Measurements from ENCODE around the gene TNIP1.

TNIP1 gene

GRCh38 chr5:151062405-151063141 lies 18.3 kb downstream of the TNIP1 start:
- DNase-seq = no peak

DNA sequence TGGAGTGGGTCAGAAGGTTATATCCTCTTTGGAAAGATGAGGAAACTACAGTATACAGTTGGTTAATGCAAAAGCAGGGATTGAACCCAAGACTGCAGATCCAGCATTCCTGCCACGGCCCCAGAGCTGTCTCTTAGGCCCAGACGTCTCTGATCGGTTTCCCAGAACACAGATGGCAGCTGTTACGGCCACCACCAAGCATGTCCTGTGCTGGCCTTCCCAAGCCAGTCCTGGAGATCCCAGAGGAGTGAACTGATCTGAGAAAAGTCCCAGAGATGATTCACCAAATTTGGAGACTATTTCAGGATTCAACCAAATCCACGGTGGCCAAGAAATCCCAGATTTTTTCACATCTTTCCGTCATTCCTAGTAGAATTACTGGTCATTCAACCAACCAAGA lies 20.1 kb downstream of the TNIP1 start:
- no peak for DNase-seq

GRCh38 chr5:151058891-151059489 lies 21.8 kb downstream of the TNIP1 start:
- no peak for DNase-seq

- no peak for DNase-seq
These were observed 22.5 kb downstream of the TNIP1 start for GRCh38 chr5:151058301-151058700.

- DNase-seq = no peak
These were observed 24.2 kb downstream of the TNIP1 start for GRCh38 chr5:151056379-151057325.

- no peak for DNase-seq
These were observed 25.5 kb downstream of the TNIP1 start for GRCh38 chr5:151055336-151055735.

DNA sequence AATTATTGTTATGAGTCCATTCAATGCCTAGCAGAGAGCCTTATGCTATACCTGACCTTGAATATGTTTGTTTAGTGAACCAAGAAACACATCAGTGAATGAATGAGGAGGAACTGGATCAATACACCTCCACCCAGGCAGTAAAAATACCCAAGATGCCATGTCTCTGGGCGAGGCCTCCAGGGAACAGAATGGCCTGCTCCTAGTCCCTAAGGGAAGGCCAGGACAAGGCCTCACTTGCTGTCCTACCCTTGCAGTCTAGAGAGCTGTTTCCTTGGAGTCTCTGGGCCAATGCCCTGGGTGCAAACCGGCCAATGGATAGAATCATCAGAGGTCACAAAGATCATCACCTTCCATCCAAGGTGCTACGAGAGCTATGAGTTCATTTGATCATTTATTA lies 26.1 kb downstream of the TNIP1 start:
- no peak for DNase-seq

- no peak for DNase-seq
These were observed 26.9 kb downstream of the TNIP1 start for GRCh38 chr5:151053796-151054462.

- DNase-seq = no peak
These were observed 28.0 kb downstream of the TNIP1 start for GRCh38 chr5:151052836-151053235.

DNA sequence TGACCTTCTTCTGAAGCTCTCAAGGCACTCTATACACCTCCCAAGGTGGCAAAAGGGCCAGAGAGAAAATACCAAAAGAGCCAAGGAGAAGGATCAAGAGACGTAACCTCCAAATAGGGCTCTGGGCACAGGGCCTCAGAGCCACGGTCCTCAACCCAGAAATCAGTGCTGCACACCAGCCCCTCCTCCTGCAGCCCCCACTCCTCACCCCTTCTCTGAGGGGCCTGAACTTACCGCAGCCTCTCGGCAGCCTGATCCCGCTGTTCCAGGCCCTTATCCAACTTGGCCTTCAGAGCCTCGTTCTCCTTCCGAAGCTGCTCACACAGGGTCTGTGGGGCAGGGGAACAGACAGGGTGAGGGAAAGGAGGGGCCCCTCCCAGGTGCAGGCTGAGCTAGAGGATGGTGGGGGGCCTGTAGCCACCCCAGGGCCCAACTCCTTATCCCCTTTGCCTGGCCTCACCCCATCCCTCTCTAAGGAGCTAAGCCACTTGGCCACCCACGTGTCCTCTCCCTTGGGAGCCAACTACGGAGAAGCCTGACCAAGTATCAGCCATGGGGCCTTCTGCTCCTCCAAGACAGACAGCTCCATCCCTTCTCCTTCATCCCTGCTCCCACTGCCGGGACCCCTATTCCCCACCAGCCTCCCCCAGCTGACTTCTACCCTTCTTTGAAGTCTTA lies 28.8 kb downstream of the TNIP1 start:
- no peak for DNase-seq

- DNase-seq = no peak
These were observed 29.5 kb downstream of the TNIP1 start for GRCh38 chr5:151051066-151051930.

DNA sequence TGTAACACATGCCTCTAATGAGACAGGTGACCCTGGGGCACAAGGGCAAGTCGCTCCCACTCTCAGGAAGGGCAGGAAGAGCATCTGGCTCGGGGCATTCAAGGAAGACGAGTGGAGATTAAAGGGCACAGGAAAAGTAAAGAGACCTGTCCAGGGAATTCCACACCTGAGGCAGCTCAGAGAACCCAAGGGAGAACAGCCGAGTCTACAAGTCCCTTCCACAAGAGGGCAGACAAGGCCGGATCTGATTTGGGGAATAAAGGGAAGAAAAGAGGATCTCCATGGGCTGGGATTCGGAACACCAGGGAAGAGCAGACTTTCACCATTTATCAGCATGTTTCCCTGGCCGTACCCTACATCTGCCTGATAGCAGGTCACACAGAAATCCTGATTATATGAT lies 32.3 kb downstream of the TNIP1 start:
- DNase-seq = no peak

DNA sequence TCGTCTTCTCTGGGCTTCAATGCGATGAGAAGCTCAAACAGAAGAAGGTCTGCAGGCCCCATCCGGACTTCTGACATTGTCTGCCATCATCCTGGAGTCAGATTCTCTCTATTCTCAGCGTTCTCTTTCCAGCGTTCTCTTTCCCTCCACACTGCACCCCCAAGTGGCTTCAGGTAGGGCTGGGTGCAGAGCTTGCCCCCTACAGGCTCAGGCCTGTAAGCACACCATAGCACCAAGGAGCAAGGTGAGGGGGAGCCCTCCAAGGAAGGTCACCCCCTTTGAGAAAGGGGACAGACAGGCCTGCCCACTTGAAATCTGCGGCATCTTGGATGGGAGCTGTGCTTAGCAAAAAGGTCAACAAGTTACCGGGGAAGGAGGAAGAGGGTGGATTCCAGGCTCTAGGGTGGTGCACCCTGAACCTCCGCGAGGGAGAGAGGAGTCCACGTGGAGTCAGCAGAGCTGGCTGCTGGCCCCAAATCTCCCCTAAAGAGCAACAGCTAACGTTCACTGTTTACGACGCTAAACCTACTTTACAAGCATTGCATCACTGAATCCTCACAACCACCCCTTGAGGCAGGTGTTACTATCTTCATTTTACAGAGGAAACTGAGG lies 32.9 kb downstream of the TNIP1 start:
- DNase-seq = no peak

GRCh38 chr5:151042453-151043093 lies 38.3 kb downstream of the TNIP1 start:
- no peak for DNase-seq

- no peak for DNase-seq
These were observed 39.1 kb downstream of the TNIP1 start for GRCh38 chr5:151041577-151042268.

DNA sequence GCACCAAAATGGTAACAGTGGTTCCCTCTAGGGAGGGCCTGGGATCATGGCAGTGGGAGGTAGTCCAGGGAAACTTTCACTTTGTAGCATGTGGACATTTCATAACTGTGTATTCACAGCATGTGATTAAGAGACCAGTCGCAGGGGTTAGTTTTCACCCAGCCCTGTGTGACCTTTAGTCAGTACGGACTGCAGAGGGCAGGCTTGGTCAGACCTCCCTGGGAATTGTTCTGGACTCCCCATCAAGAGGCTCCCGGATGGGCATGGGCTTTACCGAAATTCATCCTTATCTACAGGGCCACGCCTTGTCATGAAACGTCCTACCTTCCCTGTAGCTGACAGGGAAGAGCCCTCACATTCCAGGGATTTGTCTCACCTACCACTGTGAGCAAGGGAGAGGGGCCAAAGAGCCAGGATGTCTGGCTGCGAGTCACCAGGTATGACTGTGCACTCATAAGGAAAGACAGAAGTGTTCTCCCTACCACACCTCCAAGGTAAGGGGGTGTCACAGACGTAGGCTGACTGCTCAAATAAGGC lies 40.6 kb downstream of the TNIP1 start:
- DNase-seq = no peak

DNA sequence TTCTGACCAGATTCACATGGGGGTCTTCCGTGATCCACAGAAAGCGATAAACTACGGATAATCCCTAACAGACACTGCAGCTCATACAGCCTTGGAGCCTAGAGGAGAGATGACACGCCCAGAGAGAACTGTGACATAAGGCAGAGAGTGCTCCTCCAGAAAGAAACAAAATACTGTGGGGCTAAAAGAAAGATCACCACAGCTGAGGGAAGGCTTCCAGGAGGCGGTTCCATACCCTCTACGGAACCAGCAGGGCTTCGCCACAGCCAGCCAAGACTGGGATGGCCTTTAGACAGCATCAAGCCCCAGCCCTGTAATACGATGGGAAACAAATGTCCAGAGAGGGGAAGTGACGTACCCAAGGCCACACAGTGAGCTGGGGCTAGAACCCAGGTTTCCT lies 41.2 kb downstream of the TNIP1 start:
- DNase-seq = no peak

GRCh38 chr5:151038801-151039238 lies 42.0 kb downstream of the TNIP1 start:
- no peak for DNase-seq

GRCh38 chr5:151038412-151038745 lies 42.5 kb downstream of the TNIP1 start:
- DNase-seq = no peak
